Mesothelial cell of epicardium (in vitro differentiated cells): ENCODE results near the gene AFAP1L2. TPM values are rescaled to one million over a fixed set of nuclear protein-coding genes. Genes with fewer than 3 reads are reported as not detected.

Source experiments
- DNase-seq, 2 experiments: peaks; one replicate each; pipeline ENCODE4 v3.0.0; 2021; ENCODE audit warnings: low spot score in 2 of 2; ENCODE audit not compliant: unreplicated experiment in 2 of 2
- H3K27ac Mint-ChIP-seq: 2 replicates; pipeline ENCODE4 v1.8.0; 2021; ENCODE audit warnings: mixed read lengths
- H3K27me3 Mint-ChIP-seq: 2 replicates; pipeline ENCODE4 v1.8.0; 2021; ENCODE audit warnings: low read depth, mixed read lengths
- H3K36me3 Mint-ChIP-seq: 2 replicates; pipeline ENCODE4 v1.8.0; 2021; ENCODE audit warnings: mixed read lengths
- H3K4me1 Mint-ChIP-seq: 2 replicates; pipeline ENCODE4 v1.8.0; 2021; ENCODE audit warnings: mixed read lengths
- H3K4me3 Mint-ChIP-seq: 2 replicates; pipeline ENCODE4 v1.8.0; 2021; ENCODE audit warnings: mild to moderate bottlenecking, moderate library complexity, mixed read lengths
- H3K9me3 Mint-ChIP-seq: 2 replicates; pipeline ENCODE4 v1.8.0; 2021; ENCODE audit warnings: mixed read lengths
- CTCF ChIP-seq: fragments of 200-600 bp; sonication (generic); IDR thresholded peaks from one replicate; pipeline ENCODE4 v1.5.0; 2021; ENCODE audit warnings: antibody characterized with exemption; ENCODE audit not compliant: unreplicated experiment
- total RNA-seq: library from RNA; stranded (reverse); gene quantifications from 3 replicates; pipeline ENCODE4 v1.2.1, GENCODE V29; 2021

The AFAP1L2 gene
- total RNA-seq, 1 donor from 2014 or later = 5.7 TPM

GRCh38 chr10:114387784-114388183, 16.5 kb downstream of the AFAP1L2 start:
- no peaks in the 10 kb centered on the region for H3K36me3 Mint-ChIP-seq
- TF ChIP-seq CTCF = peak; percentile 16
- no peak overlapping the region for H3K27ac Mint-ChIP-seq
- H3K4me3 Mint-ChIP-seq = no peak overlapping the region
- no peaks in the 10 kb centered on the region for H3K9me3 Mint-ChIP-seq
- no peak for DNase-seq
- peaks cover 4% of the 10 kb centered on the region for H3K4me1 Mint-ChIP-seq
- no peaks in the 10 kb centered on the region for H3K27me3 Mint-ChIP-seq

GRCh38 chr10:114386452-114386851, 17.9 kb downstream of the AFAP1L2 start:
- no peak for DNase-seq
- Mint-ChIP-seq H3K4me1 (no peaks in the 10 kb centered on the region), H3K27ac (no peak overlapping the region), H3K36me3 (no peaks in the 10 kb centered on the region), H3K27me3 (no peaks in the 10 kb centered on the region), H3K4me3 (no peak overlapping the region), H3K9me3 (no peaks in the 10 kb centered on the region)
- no peak for TF ChIP-seq CTCF

GRCh38 chr10:114385557-114385956, 18.7 kb downstream of the AFAP1L2 start:
- Mint-ChIP-seq H3K27ac (no peak overlapping the region), H3K36me3 (no peaks in the 10 kb centered on the region), H3K9me3 (peaks cover 1% of the 10 kb centered on the region), H3K4me1 (no peaks in the 10 kb centered on the region), H3K27me3 (no peaks in the 10 kb centered on the region), H3K4me3 (no peak overlapping the region)
- no peak for DNase-seq
- TF ChIP-seq CTCF = no peak

- no peaks in the 10 kb centered on the region for H3K27me3 Mint-ChIP-seq
- peaks cover 6% of the 10 kb centered on the region for H3K9me3 Mint-ChIP-seq
- DNase-seq = no peak
- no peak for TF ChIP-seq CTCF
- H3K4me1 Mint-ChIP-seq = peaks cover 2% of the 10 kb centered on the region
- no peak overlapping the region for H3K27ac Mint-ChIP-seq
- no peaks in the 10 kb centered on the region for H3K36me3 Mint-ChIP-seq
- no peak overlapping the region for H3K4me3 Mint-ChIP-seq
These were observed 19.7 kb downstream of the AFAP1L2 start for GRCh38 chr10:114384601-114385000.

GRCh38 chr10:114384181-114384580, 20.1 kb downstream of the AFAP1L2 start:
- H3K27me3 Mint-ChIP-seq = no peaks in the 10 kb centered on the region
- H3K27ac Mint-ChIP-seq = no peak overlapping the region
- H3K4me1 Mint-ChIP-seq = peaks cover 2% of the 10 kb centered on the region
- peaks cover 6% of the 10 kb centered on the region for H3K9me3 Mint-ChIP-seq
- H3K36me3 Mint-ChIP-seq = no peaks in the 10 kb centered on the region
- DNase-seq = no peak
- H3K4me3 Mint-ChIP-seq = no peak overlapping the region
- TF ChIP-seq CTCF = no peak

DNA sequence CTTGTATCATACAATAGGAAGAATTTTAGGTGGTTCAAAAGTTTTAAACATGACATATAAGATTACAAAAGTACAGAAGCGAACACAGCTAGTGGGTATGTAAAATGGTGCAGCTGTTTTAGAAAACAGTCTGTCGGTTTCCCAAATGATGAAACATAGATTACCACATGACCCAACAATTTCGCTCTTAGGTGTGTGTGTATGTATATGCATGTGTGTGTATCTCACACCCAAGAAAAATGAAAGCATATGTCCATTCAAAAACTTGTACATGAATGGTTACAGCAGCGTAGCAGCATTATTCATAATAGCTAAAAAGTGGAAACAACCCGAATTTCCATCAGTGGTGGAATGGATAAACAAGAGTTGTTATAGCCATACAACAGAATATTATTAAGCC, 23.5 kb downstream of the AFAP1L2 start:
- Mint-ChIP-seq H3K9me3 (peaks cover 6% of the 10 kb centered on the region), H3K4me1 (peaks cover 2% of the 10 kb centered on the region), H3K27me3 (no peaks in the 10 kb centered on the region), H3K27ac (no peak overlapping the region), H3K36me3 (no peaks in the 10 kb centered on the region), H3K4me3 (no peak overlapping the region)
- no peak for DNase-seq
- TF ChIP-seq CTCF = no peak
